Measurements from ENCODE around the gene SAMD1. TPM values are rescaled to one million over a fixed set of nuclear protein-coding genes. Genes with fewer than 3 reads are reported as not detected.

Gene SAMD1
- total and polyA plus RNA-seq, 2 of the 13 experiments (the other 11 are each of a cell fraction or from before 2014, with no cell fraction given): 17.5 to 45.0 TPM

DNA sequence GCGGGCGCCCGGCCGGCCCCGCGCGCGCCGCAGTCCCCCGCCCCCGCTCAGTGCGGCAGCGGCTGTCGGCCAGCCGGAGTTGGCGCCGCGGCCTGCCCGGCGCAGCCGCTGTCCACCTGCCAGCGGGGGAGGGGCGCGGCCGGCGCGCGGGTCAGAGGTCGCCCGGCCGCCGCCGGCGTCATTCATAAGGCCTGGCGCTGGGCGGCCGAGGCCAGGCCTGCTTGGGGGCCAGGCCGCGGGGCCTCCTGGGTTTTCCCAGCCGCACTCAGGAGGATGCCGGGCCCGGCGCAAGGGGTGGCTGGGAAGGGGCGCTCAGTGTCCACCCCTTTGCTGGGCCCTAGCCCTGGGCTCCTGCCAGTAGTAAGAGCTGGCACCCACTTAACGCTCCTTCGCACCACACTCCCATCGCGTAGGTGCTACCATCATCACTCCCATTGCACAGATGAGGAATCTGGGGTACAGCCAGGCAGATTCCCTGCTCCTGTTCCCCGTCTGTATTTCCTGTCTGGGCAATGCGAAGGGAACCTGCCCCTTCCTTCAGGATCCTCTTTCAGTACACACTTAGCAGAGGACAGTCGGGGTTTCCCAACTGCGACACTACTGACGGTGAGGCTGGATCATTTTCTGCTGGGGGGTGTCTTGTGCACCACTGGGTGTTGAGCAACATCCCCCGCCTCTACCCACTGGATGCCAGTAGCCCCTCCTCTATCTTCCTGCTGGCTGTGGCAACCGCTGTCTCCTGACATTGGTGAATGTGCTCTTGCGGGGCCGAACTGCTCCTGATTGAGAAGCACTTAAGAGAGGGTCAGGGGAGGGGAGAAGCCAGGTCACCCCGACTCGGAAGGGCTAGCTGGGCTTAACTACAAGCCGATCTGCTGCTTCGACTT, 27.9 kb upstream of the SAMD1 start (continued):
- TF ChIP-seq KIAA2018 (CRISPR knock-in tag; IDR thresholded peaks at IDR 0.05; ENCODE audit: borderline replicate concordance) (no peak), ARHGAP35 (CRISPR knock-in tag; IDR thresholded peaks at IDR 0.05; ENCODE audit: borderline replicate concordance) (no peak), GATAD1 (CRISPR knock-in tag; IDR thresholded peaks at IDR 0.05) (peak; percentile 56), RBAK (CRISPR knock-in tag; IDR thresholded peaks at IDR 0.05) (peak; percentile 68; the same call in 1 of the 2 replicates), HBP1 (CRISPR knock-in tag; IDR thresholded peaks at IDR 0.05; ENCODE audit: low read depth) (peak; percentile 27; the same call in 1 of the 2 replicates), ZC3H4 (CRISPR knock-in tag; IDR thresholded peaks at IDR 0.05; ENCODE audit: borderline replicate concordance) (peak; percentile 62), ZNF563 (CRISPR knock-in tag; IDR thresholded peaks at IDR 0.05) (peak; percentile 51; the same call in 1 of the 2 replicates), ZFX (CRISPR knock-in tag; IDR thresholded peaks at IDR 0.05; ENCODE audit: low read depth) (peak; percentile 95), ZNF691 (CRISPR knock-in tag; IDR thresholded peaks at IDR 0.05; ENCODE audit: borderline replicate concordance, low read depth) (no peak), CEBPB (IDR thresholded peaks at IDR 0.05; ENCODE audit: borderline replicate concordance, low read depth, low read length) (peak; percentile 96), ZNF652 (CRISPR knock-in tag; IDR thresholded peaks at IDR 0.05; ENCODE audit: borderline replicate concordance, low read depth) (no peak)
- TF ChIP-seq, protein P1, sequence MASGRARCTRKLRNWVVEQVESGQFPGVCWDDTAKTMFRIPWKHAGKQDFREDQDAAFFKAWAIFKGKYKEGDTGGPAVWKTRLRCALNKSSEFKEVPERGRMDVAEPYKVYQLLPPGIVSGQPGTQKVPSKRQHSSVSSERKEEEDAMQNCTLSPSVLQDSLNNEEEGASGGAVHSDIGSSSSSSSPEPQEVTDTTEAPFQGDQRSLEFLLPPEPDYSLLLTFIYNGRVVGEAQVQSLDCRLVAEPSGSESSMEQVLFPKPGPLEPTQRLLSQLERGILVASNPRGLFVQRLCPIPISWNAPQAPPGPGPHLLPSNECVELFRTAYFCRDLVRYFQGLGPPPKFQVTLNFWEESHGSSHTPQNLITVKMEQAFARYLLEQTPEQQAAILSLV (CRISPR knock-in tag; IDR thresholded peaks at IDR 0.05; ENCODE audit: borderline replicate concordance): 0 out of 2 replicates have a peak, but pooled peaks have one; percentile 30
- TF ChIP-seq, protein P2, sequence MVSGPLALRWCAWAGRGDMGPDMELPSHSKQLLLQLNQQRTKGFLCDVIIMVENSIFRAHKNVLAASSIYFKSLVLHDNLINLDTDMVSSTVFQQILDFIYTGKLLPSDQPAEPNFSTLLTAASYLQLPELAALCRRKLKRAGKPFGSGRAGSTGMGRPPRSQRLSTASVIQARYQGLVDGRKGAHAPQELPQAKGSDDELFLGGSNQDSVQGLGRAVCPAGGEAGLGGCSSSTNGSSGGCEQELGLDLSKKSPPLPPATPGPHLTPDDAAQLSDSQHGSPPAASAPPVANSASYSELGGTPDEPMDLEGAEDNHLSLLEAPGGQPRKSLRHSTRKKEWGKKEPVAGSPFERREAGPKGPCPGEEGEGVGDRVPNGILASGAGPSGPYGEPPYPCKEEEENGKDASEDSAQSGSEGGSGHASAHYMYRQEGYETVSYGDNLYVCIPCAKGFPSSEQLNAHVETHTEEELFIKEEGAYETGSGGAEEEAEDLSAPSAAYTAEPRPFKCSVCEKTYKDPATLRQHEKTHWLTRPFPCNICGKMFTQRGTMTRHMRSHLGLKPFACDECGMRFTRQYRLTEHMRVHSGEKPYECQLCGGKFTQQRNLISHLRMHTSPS (CRISPR knock-in tag; IDR thresholded peaks at IDR 0.05; ENCODE audit: low read depth): peak; percentile 78; the same call in 1 of the 2 replicates
